HG03520 (cell line): ENCODE data around the gene STAG3.
A peak's percentile ranks its signal among the peaks of the same experiment; 100 is the strongest.

Experiments
- ATAC-seq: cut with Tn5 transposase; IDR thresholded peaks from one replicate; pipeline ENCODE4 v1.9.1; 2021; ENCODE audit warnings: mild to moderate bottlenecking, moderate library complexity; ENCODE audit not compliant: unreplicated experiment

STAG3 gene

DNA sequence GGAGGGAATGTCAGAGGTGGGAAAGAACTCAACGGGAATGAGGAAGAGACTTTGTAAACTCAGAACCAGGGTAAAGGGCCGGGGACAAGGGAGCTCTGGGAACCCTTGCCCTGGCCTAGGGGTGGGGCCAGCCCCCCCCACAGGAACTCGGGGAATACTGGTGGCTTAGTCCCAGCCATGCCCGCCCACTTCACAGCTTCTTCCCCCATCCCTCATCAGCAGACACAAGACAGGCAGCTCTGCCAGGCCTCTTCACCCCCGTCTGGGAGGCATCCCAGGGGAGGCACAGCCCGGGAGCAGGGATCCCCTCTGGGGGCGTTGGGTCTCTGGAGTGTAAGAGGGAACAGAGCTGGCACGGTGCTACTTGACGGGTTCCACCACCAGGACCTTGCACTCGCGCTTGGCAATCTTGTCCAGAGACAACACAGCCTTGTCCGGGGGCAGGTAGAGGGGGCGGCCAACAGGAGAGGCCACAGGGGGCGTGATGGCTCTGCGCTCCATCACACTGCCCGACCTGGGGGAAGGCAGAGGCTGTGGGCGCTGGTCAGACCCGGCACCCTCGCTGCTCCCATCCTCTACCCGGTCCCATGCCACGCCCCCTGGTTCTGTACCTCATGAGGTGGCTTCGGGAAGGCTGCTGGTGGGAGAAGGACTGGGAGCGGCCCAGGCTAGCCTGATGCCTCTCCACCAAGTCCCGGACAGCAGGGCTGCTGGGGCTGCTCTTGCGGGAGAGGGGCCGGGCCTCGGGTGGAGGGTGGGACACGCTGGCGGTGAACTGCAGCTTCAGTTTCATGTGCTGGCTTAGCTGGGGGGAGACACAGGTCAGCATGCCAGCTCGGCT is 22.8 kb upstream of the STAG3 start:
- ATAC-seq: no peak

DNA sequence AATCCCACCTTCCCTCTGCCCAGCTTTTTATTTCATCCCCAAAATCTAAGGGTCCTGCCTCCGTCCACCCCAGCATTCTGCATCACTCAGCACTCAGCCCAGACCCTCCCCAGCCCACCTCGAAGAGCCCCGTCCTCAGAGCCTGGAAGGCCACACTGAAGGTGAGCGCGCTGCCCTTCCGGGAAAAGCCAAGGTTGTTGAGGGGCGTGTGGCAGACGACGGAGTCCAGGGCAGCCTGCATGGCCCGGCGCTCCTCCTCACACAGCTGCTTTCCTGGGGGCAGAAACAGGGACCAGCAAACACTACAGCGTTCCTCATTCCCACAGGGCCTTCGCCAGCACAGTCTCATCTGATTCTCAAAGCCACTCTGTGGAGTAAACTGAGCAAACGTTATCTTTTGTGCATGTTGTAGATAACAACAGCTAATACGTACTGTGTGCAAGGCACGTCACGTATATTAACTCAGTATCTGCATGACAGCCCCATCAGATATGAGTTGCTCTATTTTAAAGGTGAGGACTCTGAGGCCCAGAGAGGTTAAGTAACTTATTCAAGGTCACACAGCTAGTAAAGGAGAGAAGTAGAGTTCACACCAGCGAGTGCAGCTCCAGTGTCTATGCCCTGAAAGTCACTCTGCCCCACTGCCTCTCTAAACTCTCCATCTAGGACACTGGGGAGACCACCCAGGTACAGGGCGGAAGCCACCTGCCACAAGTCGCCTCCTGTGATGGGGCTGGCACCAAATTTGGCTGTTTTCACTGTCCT is 22.0 kb upstream of the STAG3 start:
- no peak for ATAC-seq

DNA sequence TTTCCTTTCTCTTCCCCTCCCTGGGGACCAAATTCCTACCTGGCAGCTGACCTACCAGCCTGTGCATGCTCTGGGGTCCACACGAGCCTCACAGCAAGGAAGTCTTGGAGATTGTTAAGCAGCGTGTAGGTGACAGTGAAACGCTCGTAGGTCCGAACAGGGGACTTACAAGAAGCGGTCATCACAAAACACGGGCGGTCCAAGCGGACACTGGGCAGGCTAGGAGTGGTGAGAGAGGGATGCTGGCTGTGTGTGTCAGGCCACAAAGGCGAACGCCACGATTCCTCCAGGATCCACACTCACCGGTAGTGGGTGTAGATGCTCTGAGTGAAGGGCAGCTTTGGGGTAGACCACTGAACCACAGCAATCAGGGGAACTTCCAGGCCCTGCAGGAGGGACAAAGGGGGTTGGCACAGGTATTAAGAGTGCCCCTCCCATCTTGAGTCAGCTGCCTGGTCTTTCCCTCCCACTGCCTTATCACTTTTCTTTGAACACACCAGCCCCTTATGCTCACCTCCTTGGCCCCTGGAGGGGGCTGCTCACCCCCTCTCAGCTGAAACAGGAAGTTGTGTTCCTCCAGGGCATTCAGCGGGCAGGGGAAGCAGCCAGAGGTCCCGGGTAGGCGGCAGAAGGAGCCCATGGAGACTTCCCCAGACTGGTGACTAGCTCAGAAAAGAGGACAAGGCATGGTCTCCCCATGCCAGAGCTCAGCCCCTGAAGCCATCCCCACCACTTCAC is 21.2 kb upstream of the STAG3 start:
- ATAC-seq: no peak

DNA sequence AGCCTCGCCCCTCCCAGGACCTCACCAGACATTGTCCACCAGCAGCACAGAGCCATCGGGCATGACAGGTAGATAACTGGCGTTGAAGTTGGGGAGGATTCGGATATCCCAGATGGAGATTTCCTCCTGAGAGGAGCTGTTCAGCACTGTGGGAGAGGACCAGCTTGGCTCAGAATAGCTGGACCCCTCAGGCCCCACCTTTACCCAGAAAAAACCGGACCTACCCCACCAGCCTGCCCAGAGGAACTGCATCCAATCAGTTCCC is 20.7 kb upstream of the STAG3 start:
- no peak for ATAC-seq

DNA sequence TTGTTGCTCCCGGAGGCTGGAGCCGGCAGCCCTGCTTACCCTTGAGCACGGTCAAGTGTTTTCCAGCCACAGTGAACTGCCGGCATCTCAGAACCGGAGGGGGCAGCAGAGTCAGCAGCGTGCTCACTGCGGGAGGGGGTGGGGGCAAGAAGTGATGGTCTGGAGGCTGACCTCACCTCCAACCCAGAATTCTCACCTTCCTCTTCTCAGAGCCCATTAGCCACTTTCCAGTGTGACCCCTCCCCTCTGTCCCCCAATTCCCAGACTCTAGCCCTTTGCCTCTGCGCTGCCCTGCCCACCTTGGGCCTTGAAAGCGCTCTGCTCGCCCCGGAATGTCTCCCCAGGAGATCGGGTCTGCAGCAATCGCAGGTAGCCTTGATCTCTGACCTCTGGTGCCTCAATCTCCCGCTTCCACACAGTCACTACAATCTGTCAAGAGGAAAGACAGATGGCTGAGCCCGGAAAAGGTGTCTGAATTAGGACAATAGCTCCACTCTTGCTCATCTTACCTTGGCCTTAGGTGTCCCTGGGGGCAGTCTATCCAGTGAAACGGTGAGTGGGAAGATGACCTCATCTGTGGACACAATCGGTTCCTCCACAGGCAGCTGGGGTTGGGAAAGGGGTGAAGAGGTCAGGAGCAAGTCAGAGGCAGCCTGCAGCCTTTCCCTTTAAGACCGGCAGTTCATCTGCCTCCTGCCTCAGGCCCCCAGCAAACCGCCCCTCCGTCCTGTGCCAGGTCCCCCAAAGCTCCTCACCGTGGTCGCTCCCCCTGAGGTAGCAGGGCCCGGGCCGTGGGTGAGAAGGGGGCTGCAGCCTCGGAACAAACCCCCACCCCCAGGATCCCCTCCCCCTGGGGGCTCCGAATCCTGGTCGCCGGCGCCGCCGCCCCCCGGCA is 20.1 kb upstream of the STAG3 start:
- ATAC-seq: no peak

DNA sequence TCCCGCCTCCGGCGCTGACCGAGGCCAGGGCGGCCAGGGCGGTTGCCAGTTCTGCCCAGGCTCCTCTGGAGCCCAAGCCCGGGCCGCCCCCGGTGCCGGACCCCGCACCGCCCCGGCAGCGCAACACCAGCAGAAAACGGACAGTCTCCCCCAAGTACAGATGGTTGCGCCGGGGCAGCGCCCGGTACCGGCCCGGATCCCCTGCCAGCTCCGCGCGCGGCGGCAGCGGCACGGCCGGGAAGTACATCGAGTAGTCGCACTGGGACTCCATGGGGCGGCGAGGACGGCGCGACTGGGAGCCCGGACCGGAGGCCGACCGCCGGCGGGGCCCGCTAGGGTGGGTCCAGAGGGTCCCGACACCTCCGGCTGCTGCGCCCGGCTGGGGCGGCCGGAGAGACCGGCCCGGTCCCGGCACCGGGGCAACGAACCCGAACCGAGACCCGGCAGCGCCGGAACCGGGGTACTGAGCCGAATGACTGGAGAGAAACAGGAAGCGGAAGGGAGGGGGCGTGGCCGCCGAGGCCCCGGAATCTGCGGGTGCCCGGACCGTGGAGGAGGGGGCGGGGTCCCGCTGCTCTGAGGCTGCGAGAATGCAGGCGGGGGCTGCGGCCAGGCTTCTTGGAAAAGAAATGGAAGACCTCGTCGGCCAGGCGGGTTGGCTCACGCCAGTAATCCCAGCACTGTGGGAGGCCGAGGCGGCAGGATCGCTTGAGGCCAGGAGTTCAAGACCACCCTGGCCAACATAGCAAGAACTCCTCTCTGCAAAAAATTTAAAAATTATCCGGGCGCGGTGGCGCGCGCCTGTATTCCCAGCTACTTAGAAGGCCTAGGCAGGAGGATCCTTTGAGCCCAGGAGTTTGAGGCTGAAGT is 19.3 kb upstream of the STAG3 start, which contains the start of gene TRAPPC14:
TSS of gene TRAPPC14 (minus strand) at position 495 of the 870 bp plus-strand sequence. CDS start at position 271, 224 bp downstream.
- ATAC-seq: peak; percentile 68

DNA sequence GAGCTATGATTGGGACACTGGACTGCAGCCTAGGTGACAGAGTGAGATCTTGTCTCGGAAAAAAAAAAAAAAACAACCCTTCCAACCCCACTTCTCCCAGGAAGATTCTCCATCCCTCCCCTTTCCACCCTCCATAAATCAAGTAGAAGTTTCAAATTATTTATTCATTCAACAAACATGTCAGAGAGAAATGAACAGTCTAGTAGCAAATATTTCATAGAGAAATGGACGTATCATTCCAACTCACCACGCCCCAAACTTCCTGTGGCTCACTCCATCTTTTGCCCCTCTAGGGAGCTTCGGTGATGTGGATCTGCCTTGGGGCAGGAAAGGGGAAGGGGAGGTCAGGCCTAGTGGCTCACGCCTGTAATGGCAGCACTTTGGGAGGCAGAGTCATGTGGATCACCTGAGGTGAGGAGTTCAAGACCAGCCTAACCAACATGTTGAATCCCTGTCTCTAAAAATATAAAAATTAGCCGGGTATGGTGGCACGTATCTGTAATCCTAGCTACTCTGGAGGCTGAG is 18.6 kb upstream of the STAG3 start:
- no peak for ATAC-seq

DNA sequence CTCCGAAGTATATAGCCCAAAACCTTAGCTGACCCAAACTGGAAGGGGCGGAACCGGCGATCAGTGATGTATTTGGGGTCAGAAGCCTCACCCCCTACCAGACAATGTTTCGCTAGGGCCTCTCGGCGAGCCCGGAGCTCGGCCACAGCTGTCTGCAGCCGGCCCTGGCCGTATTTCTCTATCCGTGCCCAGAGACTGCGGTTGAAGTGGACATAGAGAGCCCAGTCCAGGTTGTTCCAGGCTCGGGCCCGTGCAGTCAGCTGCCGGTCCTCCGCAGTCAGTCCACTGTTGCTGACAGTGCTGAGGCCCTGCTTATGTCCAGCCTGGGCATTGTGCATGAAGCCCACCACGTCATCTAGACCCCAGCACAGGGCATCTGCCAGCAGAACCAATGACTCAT is 17.7 kb upstream of the STAG3 start:
- ATAC-seq: no peak

DNA sequence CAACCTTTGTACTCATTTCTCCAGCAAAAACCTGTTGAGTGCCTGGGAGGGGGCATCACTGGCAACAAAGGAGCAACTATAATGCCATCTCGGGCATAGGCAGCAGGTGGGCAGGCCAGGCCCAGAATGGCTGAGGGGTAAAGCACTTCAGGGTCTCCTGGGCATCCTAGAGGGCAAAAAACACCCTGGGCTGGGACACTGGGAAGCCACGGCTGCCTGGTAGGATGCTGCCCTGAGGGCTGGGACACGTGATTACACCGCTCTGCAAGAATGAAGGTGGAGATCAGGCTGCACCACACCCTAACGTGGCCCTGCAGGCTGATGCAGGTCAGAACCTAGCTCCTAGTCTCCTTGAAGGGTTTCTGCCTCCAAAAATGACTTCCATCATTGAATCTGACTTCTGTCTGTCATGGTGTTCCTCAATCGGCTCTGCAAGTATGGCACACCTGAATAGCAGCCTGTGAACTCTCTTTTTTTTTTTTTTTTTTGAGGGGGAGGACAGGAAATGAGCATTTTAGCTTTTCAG is 14.6 kb upstream of the STAG3 start:
- no peak for ATAC-seq

DNA sequence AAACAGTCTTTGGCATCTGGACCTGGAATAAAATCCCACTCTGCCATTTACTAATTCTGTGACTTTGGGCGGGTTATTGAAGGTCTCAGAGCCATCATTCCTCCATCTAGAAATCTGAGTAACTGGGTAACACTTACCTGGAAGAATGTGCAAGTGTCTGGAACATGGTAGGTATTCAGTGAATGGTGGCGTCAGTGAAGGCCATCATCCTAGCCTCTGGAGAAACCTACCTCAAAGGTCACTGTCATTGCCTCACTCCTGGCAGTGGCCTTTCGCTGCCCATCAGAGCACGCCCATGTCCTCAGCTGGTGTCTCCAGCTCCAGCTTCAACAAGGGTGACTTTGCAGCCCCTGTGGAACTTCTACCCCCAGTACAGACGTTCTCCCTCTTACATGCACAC is 13.8 kb upstream of the STAG3 start:
- no peak for ATAC-seq

DNA sequence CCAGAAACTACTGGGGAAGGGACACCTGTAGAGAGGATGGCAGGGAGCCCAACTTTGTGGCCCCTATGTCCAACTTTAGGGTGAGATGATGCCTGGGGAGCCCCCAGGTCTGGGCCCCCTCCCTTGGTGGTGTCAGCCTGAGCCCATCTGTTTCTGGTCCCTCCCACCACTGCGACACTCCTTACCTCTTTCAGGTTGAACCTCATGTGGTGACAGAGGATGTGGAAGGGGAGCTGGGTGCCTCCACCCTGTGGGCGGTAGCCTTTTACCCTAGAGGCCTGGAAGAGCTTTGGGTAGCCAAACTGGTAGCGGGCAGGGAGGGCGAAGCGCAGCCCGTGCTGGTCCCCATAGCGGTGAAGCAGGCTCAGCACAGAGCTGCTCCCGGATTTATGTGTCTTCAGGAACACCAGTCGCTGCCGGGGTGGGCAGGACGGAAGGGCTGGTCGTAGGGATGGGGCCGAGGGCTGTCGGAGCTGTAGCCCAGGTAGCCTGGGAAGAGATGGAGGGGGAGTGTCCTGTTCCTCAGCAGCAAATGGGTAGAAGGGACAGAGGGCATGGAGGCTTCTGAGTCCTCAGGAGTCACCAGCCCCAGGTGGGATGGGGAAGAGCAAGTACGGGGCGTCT is 11.3 kb upstream of the STAG3 start:
- ATAC-seq: no peak

DNA sequence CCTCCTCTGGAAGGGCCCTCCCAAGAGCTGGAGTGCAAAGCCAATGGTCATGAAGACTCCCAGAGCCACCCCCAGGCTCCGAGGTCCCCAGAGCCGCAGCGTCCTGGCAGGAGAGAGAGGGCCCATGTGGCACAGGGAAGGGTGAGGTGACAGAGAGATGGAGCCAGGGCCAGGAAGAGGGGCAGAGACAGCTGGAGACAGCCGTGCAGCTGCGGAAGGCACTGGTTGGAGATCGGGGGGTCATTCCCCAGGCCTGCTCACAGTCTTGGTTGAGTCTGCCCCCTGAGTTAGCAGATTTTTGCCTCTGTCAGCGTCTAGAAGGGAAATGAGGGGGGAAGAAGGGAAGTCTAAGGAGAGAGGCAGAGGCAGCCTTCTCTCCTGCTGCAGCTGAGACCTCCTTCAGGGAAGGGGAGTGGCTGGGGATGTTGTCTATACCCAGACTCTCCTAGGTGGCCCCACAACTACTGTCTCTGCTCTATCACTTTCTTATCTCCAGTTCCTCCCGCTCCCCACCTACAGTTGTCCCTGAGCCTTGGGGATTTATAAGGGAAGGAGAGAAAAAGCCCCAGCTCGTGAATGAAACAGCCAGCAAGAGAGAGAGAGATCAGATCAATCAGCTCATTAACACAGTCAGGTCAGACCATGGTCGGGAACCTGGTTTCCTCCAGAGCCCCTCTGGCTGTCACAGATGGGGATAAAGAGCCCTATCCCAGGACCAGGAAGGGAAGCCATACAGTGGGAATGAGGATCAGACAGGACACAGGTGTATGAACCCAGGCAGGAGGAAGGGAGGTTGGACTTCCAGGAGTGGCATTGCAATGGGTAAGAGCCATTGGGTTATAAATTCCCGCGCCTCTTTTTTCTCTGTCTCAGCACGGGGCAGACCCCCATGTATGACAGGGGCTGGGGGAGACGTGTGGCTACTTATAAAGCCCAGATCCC is 10.5 kb upstream of the STAG3 start:
- ATAC-seq: no peak

DNA sequence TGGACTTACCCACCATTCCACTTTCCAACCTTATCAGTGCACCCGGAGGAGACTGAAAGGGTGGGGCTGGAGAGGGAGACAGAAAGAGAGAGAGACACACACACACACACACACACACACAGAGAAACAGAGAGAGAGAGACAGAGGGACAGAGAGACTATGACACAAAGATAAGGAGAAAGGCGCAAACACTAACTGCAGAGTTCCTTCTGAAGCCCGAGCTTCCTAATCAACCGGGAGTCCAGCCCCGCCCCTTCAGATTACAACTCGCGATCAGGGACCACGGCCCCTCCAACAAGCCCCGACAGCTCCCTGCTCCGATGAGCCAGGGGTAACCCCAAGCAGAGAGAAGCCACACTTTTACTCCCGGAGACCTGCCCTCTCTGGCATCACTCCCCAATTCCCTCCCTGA is 9.8 kb upstream of the STAG3 start:
- ATAC-seq: no peak

DNA sequence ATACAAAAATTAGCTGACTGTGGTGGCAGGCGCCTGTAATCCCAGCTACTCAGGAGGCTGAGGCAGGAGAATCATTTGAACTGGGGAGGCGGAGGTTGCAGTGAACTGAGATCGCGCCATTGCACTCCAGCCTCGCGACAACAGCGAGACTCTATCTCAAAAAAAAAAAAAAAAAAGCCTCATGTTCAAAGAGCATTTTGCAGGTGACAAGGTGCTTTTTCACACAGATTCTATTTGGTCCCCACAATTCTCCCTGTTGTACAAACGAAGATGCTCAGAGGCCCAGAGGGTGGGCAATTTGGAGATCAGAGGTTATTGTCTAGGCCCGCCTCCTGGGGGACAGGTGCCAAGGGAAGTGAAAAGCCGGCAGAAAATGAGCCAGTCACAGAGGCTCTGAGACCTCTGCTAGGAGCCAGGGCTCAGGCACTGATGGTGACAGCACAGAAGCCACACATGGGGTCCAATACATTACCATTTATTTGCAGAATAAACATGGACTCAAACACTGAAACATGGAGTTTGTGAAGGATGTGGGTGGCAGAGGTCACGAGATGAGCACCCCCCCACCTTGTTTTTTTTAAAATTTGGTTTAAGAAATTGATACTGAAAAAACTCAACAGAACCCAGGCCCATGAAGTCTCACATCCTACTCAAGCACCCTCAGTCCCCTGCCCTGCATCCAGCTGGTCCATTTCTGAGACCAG is 8.4 kb upstream of the STAG3 start:
- no peak for ATAC-seq

DNA sequence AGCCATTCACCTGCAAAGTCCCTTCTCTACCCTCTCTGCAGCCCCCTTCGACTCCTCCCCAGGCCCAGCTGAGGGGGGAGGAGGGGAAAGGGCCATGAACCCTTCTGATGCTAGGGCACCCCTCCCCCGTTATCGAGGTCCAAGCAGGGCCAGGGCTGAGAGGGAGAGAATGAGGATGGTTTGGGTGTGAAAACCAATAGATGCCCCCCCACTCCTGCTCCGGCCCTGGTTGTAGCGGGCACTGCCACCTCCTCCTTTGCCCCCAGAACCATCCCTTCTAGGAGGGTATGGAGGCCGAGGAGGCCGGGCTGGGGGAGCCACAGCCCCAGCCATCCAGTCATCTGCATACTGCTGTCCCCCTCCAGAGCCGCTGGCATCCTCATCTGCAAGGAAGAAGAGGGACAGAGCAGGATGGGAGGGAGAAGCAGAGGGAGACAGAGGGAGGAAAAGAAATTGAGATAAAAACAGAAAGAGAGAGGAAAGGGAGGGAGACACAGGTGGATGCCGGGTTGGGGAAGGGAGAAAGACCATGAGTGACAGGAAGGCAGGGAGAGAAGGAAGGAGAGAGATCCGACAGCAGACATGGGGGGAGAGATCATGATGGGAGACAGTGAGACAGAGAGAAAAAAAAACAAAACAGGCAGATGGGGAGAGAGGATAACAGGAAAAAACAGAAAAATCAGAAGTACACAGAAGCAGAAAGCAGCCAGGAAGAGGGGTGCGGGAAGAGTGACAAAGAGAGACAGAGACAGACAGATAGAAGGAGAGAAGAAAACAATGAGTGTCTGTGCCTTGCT is 7.4 kb upstream of the STAG3 start:
- ATAC-seq: no peak

DNA sequence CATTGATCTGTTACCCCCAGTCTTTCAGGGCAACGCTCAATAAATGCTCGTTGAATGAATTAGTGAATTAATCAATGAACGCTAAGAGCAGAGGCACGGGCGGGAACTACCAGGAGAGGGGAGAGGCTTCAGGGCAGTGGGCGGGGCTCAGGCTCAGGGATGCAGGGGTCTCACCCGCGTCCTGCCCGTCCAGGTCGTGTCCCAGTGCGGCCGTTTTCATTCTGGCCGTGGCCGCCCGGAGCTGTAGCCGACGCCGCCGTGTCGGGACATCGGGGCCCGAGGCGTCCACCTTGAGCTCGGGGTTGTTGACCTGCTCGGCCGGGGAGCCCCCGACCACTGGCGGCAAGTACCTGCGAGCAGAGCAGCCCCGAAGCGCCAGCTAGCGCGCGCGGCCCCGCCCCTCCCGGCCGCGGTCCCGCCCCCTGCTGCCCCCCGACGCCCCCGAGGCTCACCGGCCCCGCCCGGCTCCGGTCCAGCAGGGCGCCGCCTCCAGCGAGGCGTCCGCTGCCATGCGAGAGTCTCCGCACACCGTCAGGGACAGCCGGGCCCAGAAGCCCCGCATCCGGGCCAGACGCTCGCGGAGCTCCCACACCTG is 6.5 kb upstream of the STAG3 start:
- ATAC-seq: no peak
